ENCODE results near the gene ANKRD55. TPM values are rescaled to one million over a fixed set of nuclear protein-coding genes. Genes with fewer than 3 reads are reported as not detected.

The ANKRD55 gene
- total RNA-seq, 1 donor from 2014 or later, result not detected

DNA sequence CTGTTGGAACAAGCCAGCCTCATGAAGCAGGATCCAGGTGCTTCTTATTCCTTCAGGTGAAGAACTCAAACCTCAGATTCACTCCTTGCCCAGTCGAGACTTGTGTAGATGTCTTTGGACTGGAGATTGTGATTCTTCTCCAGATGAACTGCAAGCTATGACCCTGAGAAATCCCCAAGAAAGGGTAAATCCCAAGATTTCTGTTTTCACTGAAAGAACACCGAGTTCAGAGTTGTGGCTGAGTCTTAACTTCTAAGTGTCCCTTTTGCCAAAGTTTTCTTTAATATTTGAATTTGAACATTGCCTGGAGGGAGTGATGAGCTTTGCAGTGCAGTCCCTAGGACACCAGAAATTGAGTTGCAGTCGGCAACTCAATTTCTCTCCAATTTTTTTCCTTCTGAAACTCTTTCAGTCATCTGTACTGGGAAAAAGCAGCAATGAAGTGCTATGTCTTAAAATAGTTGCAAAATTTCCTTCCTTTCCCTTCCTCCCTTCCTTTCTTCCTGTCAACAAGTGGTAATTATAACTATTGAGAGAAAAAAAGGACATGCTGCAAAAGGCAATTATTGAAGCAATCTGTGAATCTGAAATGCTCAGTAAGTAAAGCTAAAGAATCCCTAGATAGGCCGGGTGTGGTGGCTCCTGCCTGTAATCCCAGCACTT lies 56.1 kb downstream of the ANKRD55 start:
- no peak for DNase-seq (ENCODE audit: extremely low spot score, unreplicated experiment)
- TF ChIP-seq, protein P1, sequence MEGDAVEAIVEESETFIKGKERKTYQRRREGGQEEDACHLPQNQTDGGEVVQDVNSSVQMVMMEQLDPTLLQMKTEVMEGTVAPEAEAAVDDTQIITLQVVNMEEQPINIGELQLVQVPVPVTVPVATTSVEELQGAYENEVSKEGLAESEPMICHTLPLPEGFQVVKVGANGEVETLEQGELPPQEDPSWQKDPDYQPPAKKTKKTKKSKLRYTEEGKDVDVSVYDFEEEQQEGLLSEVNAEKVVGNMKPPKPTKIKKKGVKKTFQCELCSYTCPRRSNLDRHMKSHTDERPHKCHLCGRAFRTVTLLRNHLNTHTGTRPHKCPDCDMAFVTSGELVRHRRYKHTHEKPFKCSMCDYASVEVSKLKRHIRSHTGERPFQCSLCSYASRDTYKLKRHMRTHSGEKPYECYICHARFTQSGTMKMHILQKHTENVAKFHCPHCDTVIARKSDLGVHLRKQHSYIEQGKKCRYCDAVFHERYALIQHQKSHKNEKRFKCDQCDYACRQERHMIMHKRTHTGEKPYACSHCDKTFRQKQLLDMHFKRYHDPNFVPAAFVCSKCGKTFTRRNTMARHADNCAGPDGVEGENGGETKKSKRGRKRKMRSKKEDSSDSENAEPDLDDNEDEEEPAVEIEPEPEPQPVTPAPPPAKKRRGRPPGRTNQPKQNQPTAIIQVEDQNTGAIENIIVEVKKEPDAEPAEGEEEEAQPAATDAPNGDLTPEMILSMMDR (conservative IDR thresholded peaks at IDR 0.05), result no peak
- no peaks in the 10 kb centered on the region for H3K27me3 Mint-ChIP-seq
- H3K27ac Mint-ChIP-seq, result no peak overlapping the region
- H3K36me3 Mint-ChIP-seq, result no peaks in the 10 kb centered on the region
- H3K4me1 Mint-ChIP-seq (ENCODE audit: unreplicated experiment), result no peaks in the 10 kb centered on the region
- H3K9me3 Mint-ChIP-seq, result no peaks in the 10 kb centered on the region
- no peak overlapping the region for H3K4me3 Mint-ChIP-seq

DNA sequence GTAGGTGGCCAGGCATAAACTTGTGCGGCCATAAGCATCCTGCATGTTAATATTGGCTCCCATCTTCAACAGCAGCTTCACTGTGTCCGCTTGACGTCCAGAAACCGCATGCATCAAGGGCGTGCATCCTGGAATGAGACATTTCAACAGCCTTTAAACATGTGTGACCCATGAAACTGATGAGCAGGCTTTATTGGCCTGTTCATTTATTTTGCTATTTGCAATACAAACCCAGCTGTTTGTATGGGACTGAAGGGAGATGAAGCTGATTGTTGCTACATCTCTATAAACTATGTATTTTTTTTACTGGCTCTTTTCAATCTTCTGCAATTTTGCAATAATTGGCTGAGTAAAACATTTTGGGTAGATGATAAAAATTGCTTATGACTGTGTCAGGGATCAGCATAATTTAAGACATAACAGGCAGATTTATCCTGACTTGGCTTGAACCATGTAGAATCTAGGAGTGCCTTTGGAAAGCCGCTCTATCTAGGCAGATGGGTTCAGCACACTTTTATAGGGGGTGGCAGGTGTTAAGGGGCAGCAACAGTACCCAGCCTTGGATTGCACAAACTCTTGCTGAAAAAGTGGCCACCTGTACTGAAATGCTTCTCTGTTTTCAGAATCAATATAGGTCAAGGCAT lies 56.9 kb downstream of the ANKRD55 start:
- Mint-ChIP-seq H3K27ac (no peak overlapping the region), H3K4me1 (ENCODE audit: unreplicated experiment) (no peaks in the 10 kb centered on the region), H3K9me3 (no peaks in the 10 kb centered on the region), H3K4me3 (no peak overlapping the region), H3K27me3 (no peaks in the 10 kb centered on the region), H3K36me3 (no peaks in the 10 kb centered on the region)
- TF ChIP-seq, protein P1 (conservative IDR thresholded peaks at IDR 0.05), result no peak
- DNase-seq (ENCODE audit: extremely low spot score, unreplicated experiment), result no peak

- H3K4me1 Mint-ChIP-seq (ENCODE audit: unreplicated experiment), result no peaks in the 10 kb centered on the region
- no peaks in the 10 kb centered on the region for H3K9me3 Mint-ChIP-seq
- H3K36me3 Mint-ChIP-seq, result no peaks in the 10 kb centered on the region
- TF ChIP-seq, protein P1 (conservative IDR thresholded peaks at IDR 0.05), result no peak
- no peak for DNase-seq (ENCODE audit: extremely low spot score, unreplicated experiment)
- H3K27ac Mint-ChIP-seq, result no peak overlapping the region
- no peak overlapping the region for H3K4me3 Mint-ChIP-seq
- H3K27me3 Mint-ChIP-seq, result no peaks in the 10 kb centered on the region
Observed at GRCh38 chr5:56175488-56175887, 57.6 kb downstream of the ANKRD55 start.

DNA sequence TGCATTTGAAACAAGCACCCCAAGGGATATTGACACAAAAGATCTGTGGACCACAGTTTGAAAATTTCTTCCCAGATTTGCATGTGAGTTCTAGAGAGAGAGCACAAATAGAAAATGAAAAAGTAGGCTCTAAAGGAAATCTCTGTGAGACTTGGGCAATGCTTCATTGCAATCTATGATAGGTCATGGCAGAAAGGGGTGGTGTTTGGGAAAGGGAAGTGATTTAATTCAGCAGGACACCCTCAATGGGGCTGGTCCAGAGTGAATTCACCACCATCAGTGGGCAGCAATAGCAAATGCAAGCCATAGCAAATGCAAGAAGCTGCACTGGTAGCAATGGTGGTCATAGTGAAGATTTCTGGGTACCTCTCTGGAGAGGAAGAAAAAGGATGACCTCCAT lies 58.1 kb downstream of the ANKRD55 start:
- Mint-ChIP-seq H3K9me3 (no peaks in the 10 kb centered on the region), H3K36me3 (no peaks in the 10 kb centered on the region), H3K4me1 (ENCODE audit: unreplicated experiment) (no peaks in the 10 kb centered on the region), H3K27ac (no peak overlapping the region), H3K4me3 (no peak overlapping the region), H3K27me3 (no peaks in the 10 kb centered on the region)
- TF ChIP-seq, protein P1 (conservative IDR thresholded peaks at IDR 0.05), result no peak
- DNase-seq (ENCODE audit: extremely low spot score, unreplicated experiment), result no peak

DNA sequence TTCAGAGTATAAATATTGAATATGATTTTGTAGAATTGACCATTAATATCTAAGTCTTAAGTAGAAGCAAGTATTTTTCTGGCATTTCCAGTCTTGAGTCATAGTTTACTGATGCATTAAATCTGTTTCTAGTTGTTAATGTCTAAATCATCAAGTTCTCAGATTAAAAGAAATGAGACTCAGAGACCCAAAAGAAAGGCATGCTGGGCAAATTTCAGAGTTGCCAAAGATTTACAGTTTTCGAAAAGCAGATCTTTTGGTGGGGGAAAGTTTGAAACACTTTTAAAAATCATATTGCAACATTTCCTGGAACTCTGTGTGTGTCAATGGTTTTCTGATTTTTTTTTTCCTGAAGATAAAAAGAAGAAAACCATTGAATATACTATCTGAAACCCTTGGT lies 60.9 kb downstream of the ANKRD55 start:
- DNase-seq (ENCODE audit: extremely low spot score, unreplicated experiment), result no peak
- Mint-ChIP-seq H3K4me1 (ENCODE audit: unreplicated experiment) (peaks cover 4% of the 10 kb centered on the region), H3K27me3 (no peaks in the 10 kb centered on the region), H3K36me3 (no peaks in the 10 kb centered on the region), H3K4me3 (no peak overlapping the region), H3K9me3 (no peaks in the 10 kb centered on the region), H3K27ac (no peak overlapping the region)
- TF ChIP-seq, protein P1 (conservative IDR thresholded peaks at IDR 0.05), result no peak

All from type B pancreatic cell (in vitro differentiated cells).